GM18508 (cell line): ENCODE results near the gene SP6.

Experiments used
- ATAC-seq: cut with Tn5 transposase; IDR thresholded peaks from one replicate; pipeline ENCODE4 v1.9.1; 2021; ENCODE audit warnings: moderate number of reproducible peaks; ENCODE audit not compliant: insufficient read depth, unreplicated experiment

SP6 gene

GRCh38 chr17:47801176-47801765 is 49.7 kb downstream of the SP6 start:
- ATAC-seq: no peak

GRCh38 chr17:47800686-47801085 is 50.3 kb downstream of the SP6 start:
- no peak for ATAC-seq

- no peak for ATAC-seq
Measured at GRCh38 chr17:47797797-47798196, 53.2 kb downstream of the SP6 start.
